Measurements from ENCODE around the gene DMD. TPM values are rescaled to one million over a fixed set of nuclear protein-coding genes. Genes with fewer than 3 reads are reported as not detected.

The DMD gene
- total and polyA plus RNA-seq, 2 donors (not counting 1 experiment from before 2014, with no cell fraction given), result 2.0 to 51.8 TPM

DNA sequence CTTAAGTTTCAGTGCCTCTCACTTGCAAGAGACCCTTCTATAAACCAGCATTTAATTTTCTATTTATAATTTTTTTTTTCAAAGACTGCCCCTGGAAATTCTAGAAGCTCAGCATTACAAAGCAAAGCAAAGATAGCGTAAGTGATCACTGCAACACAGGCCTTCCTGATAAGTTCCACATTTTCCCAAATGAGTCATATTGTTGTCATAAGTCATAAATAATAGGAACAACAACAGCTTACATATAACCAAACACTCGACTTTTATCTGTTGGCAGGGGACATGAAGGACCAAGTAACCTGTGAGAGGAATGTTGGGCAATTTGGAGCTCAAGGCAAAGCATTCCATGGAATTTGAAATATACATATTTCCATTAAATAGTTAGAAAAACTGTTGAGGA lies 815.5 kb downstream of the DMD start:
- no peak overlapping the region for H3K4me3 Mint-ChIP-seq
- H3K9ac ChIP-seq (ENCODE audit: low read length), result no peak overlapping the region
- H3K4me2 ChIP-seq (replicated peaks; ENCODE audit: low read depth, low read length, poor library complexity, severe bottlenecking), result no peak overlapping the region
- H3K9me3 ChIP-seq (ENCODE audit: control extremely low read depth in 1 of 3, control insufficient read depth in 2 of 3, insufficient read depth in 1 of 3, low read length in 2 of 3), result no peaks in the 10 kb centered on the region
- no peak for ATAC-seq (ENCODE audit: low read depth)
- H3K4me1 Mint-ChIP-seq, result no peaks in the 10 kb centered on the region
- H3K79me2 ChIP-seq (ENCODE audit: control insufficient read depth, insufficient read depth, low read length), result no peaks in the 10 kb centered on the region
- no peaks in the 10 kb centered on the region for H3K9me3 Mint-ChIP-seq (ENCODE audit: insufficient read depth)
- H3K27me3 Mint-ChIP-seq, result no peaks in the 10 kb centered on the region
- H3K27me3 ChIP-seq (replicated peaks in 1 of 4; ENCODE audit: control extremely low read depth in 1 of 4, control insufficient read depth in 3 of 4, insufficient read depth in 4 of 4, low read length in 3 of 4), result no peaks in the 10 kb centered on the region
- no CpG with 5 or more reads among the region's 2 CpGs for WGBS (ENCODE audit: insufficient coverage)
- POLR2A ChIA-PET, result no interaction called here
- H3K36me3 ChIP-seq (replicated peaks in 1 of 2; ENCODE audit: control extremely low read depth in 1 of 2, control insufficient read depth in 1 of 2, extremely low read depth in 1 of 2, insufficient read depth in 2 of 2, low read length in 1 of 2), result no peaks in the 10 kb centered on the region
- CTCF ChIA-PET, result no interaction called here
- TF ChIP-seq, protein P1, sequence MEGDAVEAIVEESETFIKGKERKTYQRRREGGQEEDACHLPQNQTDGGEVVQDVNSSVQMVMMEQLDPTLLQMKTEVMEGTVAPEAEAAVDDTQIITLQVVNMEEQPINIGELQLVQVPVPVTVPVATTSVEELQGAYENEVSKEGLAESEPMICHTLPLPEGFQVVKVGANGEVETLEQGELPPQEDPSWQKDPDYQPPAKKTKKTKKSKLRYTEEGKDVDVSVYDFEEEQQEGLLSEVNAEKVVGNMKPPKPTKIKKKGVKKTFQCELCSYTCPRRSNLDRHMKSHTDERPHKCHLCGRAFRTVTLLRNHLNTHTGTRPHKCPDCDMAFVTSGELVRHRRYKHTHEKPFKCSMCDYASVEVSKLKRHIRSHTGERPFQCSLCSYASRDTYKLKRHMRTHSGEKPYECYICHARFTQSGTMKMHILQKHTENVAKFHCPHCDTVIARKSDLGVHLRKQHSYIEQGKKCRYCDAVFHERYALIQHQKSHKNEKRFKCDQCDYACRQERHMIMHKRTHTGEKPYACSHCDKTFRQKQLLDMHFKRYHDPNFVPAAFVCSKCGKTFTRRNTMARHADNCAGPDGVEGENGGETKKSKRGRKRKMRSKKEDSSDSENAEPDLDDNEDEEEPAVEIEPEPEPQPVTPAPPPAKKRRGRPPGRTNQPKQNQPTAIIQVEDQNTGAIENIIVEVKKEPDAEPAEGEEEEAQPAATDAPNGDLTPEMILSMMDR (IDR thresholded peaks at IDR 0.05), result no peak
- TF ChIP-seq EZH2 (IDR thresholded peaks at IDR 0.05; ENCODE audit: borderline replicate concordance, insufficient read depth, low read depth, low read length, poor library complexity, severe bottlenecking), result no peak
- H3K4me1 ChIP-seq (ENCODE audit: control insufficient read depth in 2 of 2, insufficient read depth in 2 of 2, low read length in 2 of 2), result no peaks in the 10 kb centered on the region
- no peak overlapping the region for H2AFZ ChIP-seq (ENCODE audit: insufficient read depth, low read depth, low read length, poor library complexity, severe bottlenecking)
- no peaks in the 10 kb centered on the region for H4K20me1 ChIP-seq (ENCODE audit: control insufficient read depth, insufficient read depth, low read length, poor library complexity, severe bottlenecking)
- DNase-seq, result no peak
- no peak overlapping the region for H3K27ac Mint-ChIP-seq
- no peak overlapping the region for H3K27ac ChIP-seq (ENCODE audit: low read length in 2 of 2)
- intact Hi-C loops (cut with micrococcal nuclease), result no loop called here
- no peak overlapping the region for H3K4me3 ChIP-seq (ENCODE audit: control extremely low read depth in 1 of 5, extremely low read depth in 1 of 5, insufficient read depth in 1 of 5, low read depth in 2 of 5, low read length in 4 of 5)

DNA sequence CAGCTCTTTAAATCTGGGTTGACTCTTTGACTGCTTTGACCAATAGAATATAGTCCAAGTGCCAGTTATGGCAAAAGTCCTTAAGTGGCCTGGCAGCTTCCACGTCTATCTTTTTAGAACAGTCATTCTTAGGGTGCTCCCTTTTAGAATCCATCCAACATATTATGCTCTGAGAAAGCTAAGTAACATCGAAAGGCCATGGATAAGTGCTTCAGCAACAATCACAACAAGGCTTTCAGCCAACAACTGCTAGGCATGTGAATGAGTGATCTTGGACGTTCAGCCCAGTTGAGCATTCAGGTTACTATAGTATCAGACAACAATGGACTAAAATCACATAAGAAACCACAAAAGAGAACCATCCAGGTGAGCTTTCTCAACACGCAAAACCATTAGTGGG lies 818.7 kb downstream of the DMD start:
- no peaks in the 10 kb centered on the region for H3K9me3 ChIP-seq (ENCODE audit: control extremely low read depth in 1 of 3, control insufficient read depth in 2 of 3, insufficient read depth in 1 of 3, low read length in 2 of 3)
- H2AFZ ChIP-seq (ENCODE audit: insufficient read depth, low read depth, low read length, poor library complexity, severe bottlenecking), result no peak overlapping the region
- no peaks in the 10 kb centered on the region for H3K4me1 Mint-ChIP-seq
- H3K4me1 ChIP-seq (ENCODE audit: control insufficient read depth in 2 of 2, insufficient read depth in 2 of 2, low read length in 2 of 2), result no peaks in the 10 kb centered on the region
- ChIA-PET POLR2A (no interaction called here), CTCF (no interaction called here)
- intact Hi-C loops (cut with micrococcal nuclease), result no loop called here
- no CpG with 5 or more reads among the region's 4 CpGs for WGBS (ENCODE audit: insufficient coverage)
- H3K9me3 Mint-ChIP-seq (ENCODE audit: insufficient read depth), result no peaks in the 10 kb centered on the region
- H3K27me3 Mint-ChIP-seq, result no peaks in the 10 kb centered on the region
- no peak overlapping the region for H3K4me2 ChIP-seq (replicated peaks; ENCODE audit: low read depth, low read length, poor library complexity, severe bottlenecking)
- no peak overlapping the region for H3K9ac ChIP-seq (ENCODE audit: low read length)
- no peaks in the 10 kb centered on the region for H3K27me3 ChIP-seq (replicated peaks in 1 of 4; ENCODE audit: control extremely low read depth in 1 of 4, control insufficient read depth in 3 of 4, insufficient read depth in 4 of 4, low read length in 3 of 4)
- no peak for ATAC-seq (ENCODE audit: low read depth)
- H3K36me3 ChIP-seq (replicated peaks in 1 of 2; ENCODE audit: control extremely low read depth in 1 of 2, control insufficient read depth in 1 of 2, extremely low read depth in 1 of 2, insufficient read depth in 2 of 2, low read length in 1 of 2), result no peaks in the 10 kb centered on the region
- no peak overlapping the region for H3K4me3 ChIP-seq (ENCODE audit: control extremely low read depth in 1 of 5, extremely low read depth in 1 of 5, insufficient read depth in 1 of 5, low read depth in 2 of 5, low read length in 4 of 5)
- H3K27ac ChIP-seq (ENCODE audit: low read length in 2 of 2), result no peak overlapping the region
- no peak for DNase-seq
- no peak overlapping the region for H3K27ac Mint-ChIP-seq
- no peak for TF ChIP-seq EZH2 (IDR thresholded peaks at IDR 0.05; ENCODE audit: borderline replicate concordance, insufficient read depth, low read depth, low read length, poor library complexity, severe bottlenecking)
- TF ChIP-seq, protein P1 (IDR thresholded peaks at IDR 0.05), result no peak
- H4K20me1 ChIP-seq (ENCODE audit: control insufficient read depth, insufficient read depth, low read length, poor library complexity, severe bottlenecking), result no peaks in the 10 kb centered on the region
- no peak overlapping the region for H3K4me3 Mint-ChIP-seq
- no peaks in the 10 kb centered on the region for H3K79me2 ChIP-seq (ENCODE audit: control insufficient read depth, insufficient read depth, low read length)
